GM19397 (cell line): ENCODE measurements around the gene CSNK1G1.
"Not testable (repeated sequence)": the region's sequence is repeated elsewhere in the genome, so short reads cannot be mapped to it uniquely, and the experiment has no call there.

Source experiments
- ATAC-seq: cut with Tn5 transposase; IDR thresholded peaks from one replicate; pipeline ENCODE4 v1.9.1; 2021; ENCODE audit warnings: mild to moderate bottlenecking, moderate library complexity; ENCODE audit not compliant: unreplicated experiment

Gene CSNK1G1

DNA sequence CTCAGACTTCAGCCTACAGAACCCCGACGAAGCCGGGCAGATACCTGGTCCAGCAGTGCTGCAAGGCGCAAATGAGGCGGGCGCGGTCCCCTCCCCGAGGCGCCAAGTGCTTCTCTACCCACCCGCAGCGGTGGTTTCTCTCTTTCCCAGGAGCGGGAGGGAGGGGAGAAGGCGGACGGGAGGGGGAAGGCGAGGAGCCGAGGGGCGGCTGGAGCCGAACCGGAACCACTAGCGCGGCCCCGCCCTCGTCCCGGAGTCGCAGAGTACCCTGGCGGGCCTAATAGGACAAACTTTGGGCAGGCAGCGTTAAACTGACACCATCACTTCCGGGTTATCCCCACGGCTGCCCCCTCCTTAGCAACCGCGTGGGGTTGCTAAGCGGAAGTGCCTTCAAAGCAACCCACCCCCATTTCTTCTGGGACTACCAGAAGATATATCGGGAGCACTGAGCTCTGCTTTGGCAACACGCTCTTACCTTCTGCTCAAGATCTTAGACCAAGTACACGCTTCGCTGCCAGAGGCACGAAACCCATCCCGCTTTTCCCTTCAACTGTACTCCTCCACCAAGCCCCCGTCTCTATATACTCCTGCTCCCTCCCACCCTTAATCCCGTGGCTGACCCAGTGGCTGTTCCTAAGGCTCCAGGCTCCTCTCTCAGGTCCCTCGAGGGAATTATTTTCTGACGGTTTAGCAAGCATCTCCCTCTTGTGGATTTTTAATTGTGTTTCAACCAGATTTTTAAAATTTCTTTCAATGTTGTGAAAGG lies at the start of gene CSNK1G1:
Gene CSNK1G1, minus strand, starts transcription at position 230 of the 766 bp plus-strand sequence. CDS start 55,674 bp downstream, outside the sequence.
- peak; percentile 98 for ATAC-seq

GRCh38 chr15:64400583-64400982 lies 44.6 kb upstream of the CSNK1G1 start:
- no peak for ATAC-seq

- no peak for ATAC-seq
Measured at GRCh38 chr15:64398575-64398974, 42.6 kb upstream of the CSNK1G1 start.

DNA sequence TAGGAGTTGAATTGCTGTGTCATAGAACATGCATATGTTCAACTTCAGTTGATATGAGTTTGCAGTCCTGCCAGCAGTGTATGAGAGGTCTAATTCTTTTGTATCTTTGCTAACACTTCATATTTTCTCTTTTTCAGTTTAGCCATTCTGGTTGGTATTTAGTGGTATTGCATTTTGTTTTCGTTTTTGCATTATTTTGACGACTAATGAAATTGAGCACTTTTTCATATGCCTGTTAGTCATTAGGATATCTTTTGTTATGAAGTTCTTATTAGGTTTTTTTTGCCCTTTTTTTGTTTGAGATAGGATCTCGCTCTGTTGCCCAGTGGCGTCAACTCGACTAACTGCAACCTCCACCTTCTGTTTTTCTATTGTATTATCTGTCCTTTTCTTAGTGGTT lies 40.8 kb upstream of the CSNK1G1 start:
- ATAC-seq, result no peak

DNA sequence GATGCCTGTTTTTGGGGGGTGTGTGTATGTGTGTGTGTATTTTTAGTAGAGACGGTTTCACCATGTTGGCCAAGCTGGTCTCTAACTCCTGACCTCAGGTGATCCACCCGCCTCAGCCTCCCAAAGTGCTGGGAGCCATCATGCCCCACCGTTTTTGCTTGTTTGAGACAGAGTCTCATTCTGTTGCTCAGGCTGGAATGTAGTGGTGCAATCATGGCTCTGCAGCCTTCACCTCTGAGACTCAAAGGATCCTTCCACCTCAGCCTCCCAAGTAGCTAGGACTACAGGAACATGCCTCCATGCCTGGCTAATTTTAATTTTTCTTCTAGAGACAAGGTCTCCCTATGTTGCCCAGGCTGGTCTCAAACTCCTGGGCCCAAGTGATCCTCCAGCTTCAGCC lies 36.5 kb upstream of the CSNK1G1 start:
- ATAC-seq, result not testable (repeated sequence)

DNA sequence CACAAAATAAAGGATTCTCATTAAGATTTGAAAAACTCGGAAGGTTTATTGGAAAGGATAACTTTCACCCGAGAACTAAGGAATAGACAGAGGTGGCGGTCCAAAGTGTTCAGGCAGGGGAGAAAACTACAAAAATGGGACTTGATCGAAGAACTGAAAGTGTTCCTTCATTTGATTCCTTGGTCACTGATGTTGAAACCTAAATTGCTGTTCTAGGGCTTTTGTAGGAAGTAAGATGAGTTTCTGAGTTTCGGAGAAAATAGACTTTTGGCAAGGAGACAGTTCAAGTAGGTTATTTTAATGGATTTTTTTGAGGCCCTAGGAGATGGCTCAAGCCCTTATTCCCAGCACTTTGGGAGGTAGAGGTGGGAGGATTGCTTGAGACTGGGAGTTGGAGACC lies 33.1 kb upstream of the CSNK1G1 start:
- no peak for ATAC-seq

- peak; percentile 99 for ATAC-seq
Measured at GRCh38 chr15:64387562-64388168, 31.7 kb upstream of the CSNK1G1 start, which contains the start of gene TRIP4. Gene TRIP4, plus strand, starts transcription at chr15:64387836. Its CDS starts 28 bp downstream, at chr15:64387864.

- no peak for ATAC-seq
Measured at GRCh38 chr15:64386291-64386690, 30.3 kb upstream of the CSNK1G1 start.

DNA sequence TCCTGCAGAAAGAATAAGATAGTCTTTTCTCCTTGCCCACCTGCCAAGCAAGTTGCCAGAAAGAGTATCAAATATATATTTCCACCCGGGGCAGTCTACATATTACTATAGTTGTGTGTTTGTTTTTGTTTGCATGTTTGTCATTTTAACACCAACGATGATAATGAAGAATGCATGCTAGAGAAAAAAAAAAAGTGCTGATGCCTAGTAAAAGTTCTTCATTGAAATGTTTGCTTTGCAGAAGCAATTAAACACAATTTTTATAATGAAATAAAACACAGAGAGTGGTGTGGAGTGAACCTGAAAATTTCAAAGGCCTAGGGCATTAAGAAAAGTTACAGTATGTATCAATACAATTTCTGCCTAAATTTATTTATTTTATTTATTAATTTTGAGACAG lies 27.8 kb upstream of the CSNK1G1 start:
- ATAC-seq, result no peak

- peak; percentile 94 for ATAC-seq
Measured at GRCh38 chr15:64381000-64381751, 25.2 kb upstream of the CSNK1G1 start, which contains the start of gene PCLAF. Gene PCLAF, minus strand, starts transcription at chr15:64381441. Its CDS starts 70 bp downstream, at chr15:64381371.

GRCh38 chr15:64380130-64380870 lies 24.3 kb upstream of the CSNK1G1 start:
- ATAC-seq, result not testable (repeated sequence)

GRCh38 chr15:64379216-64379960 lies 23.4 kb upstream of the CSNK1G1 start:
- no peak for ATAC-seq

DNA sequence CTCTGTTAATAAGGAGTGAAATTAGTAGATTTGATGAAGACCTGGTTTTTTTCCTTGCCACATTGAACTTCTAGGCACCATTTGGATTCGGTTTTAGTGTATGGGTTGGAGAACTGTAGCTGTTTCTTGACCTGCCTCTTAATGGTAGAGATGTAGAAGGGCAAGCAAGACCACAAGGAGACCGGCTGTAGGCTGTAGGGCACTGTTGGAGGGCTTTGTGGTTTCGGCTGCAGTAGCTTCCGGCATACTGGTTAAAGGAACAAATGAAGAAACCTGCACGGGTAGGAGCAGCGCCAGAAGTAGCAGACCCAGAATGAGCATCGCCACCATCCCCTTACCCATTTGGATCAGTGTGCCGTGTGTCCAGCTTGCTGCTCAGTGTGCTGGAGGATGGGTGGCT lies 17.4 kb upstream of the CSNK1G1 start:
- no peak for ATAC-seq

- not testable (repeated sequence) for ATAC-seq
Measured at GRCh38 chr15:64371383-64371782, 15.4 kb upstream of the CSNK1G1 start.

DNA sequence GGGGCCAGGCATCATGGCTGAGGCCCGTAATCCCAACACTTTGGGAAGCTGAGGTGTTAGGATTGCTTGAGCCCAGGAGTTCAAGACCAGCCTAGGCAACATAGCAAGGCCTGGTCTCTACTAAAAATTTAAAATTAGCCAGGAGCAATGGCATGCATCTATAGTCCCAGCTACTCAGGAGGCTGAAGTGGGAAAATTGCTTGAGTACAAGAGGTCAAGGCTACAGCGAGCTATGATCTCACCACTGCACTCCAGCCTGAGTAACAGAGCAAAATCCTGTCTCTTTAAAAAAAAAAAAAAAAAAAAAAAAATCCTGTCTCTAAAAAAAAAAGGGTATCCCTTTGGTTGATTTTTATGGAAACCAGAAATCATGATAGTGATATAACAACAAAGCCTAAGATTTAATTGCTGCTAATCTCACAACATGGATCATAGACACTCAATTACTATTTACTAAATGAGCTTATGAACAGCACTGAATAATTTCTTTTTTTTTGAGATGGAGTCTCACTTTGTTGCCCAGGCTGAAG lies 13.2 kb upstream of the CSNK1G1 start:
- ATAC-seq, result no peak

DNA sequence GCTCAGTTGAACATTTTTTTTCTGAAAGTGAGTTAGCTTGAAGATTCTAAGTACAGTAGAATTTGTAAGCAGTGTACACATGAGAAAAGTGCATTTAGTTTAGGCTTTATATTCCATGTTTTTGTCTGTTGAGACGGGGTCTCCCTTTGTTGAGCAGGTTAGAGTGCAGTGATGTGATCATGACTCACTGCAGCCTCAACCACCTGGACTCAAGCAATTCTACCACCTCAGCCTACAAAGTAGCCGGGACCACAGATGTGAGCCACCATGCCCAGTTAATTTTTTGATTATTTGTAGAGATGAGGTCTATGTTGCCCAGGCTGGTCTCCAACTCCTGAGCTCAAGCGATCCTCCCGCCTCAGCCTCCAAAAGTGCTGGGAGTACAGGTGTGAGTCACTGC lies 5.3 kb upstream of the CSNK1G1 start:
- no peak for ATAC-seq

DNA sequence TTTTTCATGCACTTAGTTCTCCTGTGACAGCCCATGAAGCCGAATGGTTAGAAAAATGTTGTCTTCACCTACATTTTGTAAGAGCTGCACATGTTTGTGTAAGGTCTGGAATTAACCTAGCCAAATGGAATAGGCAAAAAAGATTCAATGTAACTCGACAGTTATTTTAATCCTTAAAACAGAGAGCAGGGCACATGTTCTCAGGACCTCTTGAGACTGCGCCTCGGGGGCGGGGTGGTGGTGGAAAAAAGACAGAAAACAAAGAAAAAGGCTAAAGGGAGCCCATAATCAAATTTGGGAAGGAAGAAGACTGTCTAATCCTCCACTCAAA lies 702 bp upstream of the CSNK1G1 start:
- no peak for ATAC-seq

DNA sequence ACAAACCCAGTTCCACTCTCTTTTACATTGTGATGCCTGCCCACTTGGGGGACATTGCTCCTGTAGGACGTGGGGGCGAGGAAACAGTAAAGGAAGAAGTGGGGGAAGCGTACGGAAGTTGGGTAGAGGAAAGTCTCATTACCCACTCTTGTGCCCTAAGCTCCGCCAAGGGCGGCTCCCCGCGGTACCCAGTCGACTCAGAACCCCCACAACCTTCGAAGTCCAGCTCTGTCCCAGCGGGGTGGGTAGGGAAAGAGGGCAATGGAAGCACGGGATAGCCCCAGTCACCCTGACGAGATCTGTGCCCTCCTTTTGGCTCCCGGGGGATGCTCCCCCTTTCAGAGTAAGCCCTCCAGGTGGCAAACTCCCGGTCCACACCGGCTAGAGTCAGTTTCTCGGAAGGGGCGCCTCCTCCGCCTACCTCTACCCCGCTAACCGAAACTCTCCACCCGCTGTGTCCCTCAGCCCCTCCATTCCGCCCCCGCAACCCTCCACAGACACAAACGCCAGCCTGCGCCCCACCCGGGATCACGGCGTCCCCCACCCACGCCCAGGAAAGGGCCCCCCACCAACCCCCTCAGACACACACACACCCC lies 527 bp downstream of the CSNK1G1 start:
- ATAC-seq, result peak; percentile 3

DNA sequence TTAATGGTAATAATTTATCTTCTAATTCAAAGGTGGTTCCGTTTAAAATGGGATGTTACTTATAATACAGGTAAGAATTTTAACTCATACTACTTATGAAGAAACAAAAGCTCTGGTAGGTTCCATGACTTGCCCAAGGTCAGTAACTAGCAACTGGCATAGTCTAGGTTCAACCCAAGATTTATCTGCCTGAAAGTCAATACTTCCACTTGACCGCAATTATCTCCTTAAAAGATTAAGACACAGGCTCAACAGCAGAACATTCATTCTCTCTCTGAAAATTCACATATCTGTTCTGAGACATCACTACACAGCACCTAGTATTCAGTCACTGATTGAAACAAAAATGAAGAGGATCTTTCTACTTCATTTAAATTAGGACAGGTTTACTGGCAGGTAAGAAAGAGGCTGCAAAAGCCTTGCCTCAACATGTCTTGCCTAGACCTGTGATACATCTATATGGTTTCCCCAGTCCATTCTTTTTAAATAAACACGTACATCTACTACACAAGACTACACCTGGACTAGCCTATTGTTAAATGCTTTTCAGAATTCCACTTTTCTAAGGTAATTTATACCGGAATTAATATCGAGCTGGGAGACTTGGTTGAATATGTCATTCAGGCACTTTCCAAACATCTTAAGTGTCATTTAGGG lies 1.2 kb downstream of the CSNK1G1 start:
- ATAC-seq, result no peak
